ENCODE data around the gene PIM1.
"Not testable (repeated sequence)": the region's sequence is repeated elsewhere in the genome, so short reads cannot be mapped to it uniquely, and the experiment has no call there.

Gene PIM1

GRCh38 chr6:37192666-37193065 is 22.7 kb downstream of the PIM1 start:
- no peak for DNase-seq (ENCODE audit: low read depth)
- no peak overlapping the region for H3K4me3 ChIP-seq (ENCODE audit: control insufficient read depth, low read depth, low read length)
- no peak for TF ChIP-seq CTCF (IDR thresholded peaks at IDR 0.05; ENCODE audit: control insufficient read depth, insufficient read depth, low read depth, low read length, missing control alignments)

GRCh38 chr6:37194886-37195285 is 24.9 kb downstream of the PIM1 start:
- not testable (repeated sequence) for H3K4me3 ChIP-seq (ENCODE audit: control insufficient read depth, low read depth, low read length); DNase-seq (ENCODE audit: low read depth)

GRCh38 chr6:37196451-37196850 is 26.5 kb downstream of the PIM1 start:
- not testable (repeated sequence) for DNase-seq (ENCODE audit: low read depth); H3K4me3 ChIP-seq (ENCODE audit: control insufficient read depth, low read depth, low read length)

GRCh38 chr6:37200085-37200484 is 30.1 kb downstream of the PIM1 start:
- DNase-seq (ENCODE audit: low read depth) = no peak
- TF ChIP-seq CTCF (IDR thresholded peaks at IDR 0.05; ENCODE audit: control insufficient read depth, insufficient read depth, low read depth, low read length, missing control alignments) = no peak
- no peak overlapping the region for H3K4me3 ChIP-seq (ENCODE audit: control insufficient read depth, low read depth, low read length)

GRCh38 chr6:37201726-37202125 is 31.8 kb downstream of the PIM1 start:
- no peak for DNase-seq (ENCODE audit: low read depth)
- no peak overlapping the region for H3K4me3 ChIP-seq (ENCODE audit: control insufficient read depth, low read depth, low read length)
- TF ChIP-seq CTCF (IDR thresholded peaks at IDR 0.05; ENCODE audit: control insufficient read depth, insufficient read depth, low read depth, low read length, missing control alignments) = no peak

- DNase-seq (ENCODE audit: low read depth) = no peak
- no peak overlapping the region for H3K4me3 ChIP-seq (ENCODE audit: control insufficient read depth, low read depth, low read length)
- TF ChIP-seq CTCF (IDR thresholded peaks at IDR 0.05; ENCODE audit: control insufficient read depth, insufficient read depth, low read depth, low read length, missing control alignments) = no peak
Observed at GRCh38 chr6:37202788-37203491, 33.0 kb downstream of the PIM1 start.

GRCh38 chr6:37204014-37204751 is 34.2 kb downstream of the PIM1 start:
- H3K4me3 ChIP-seq (ENCODE audit: control insufficient read depth, low read depth, low read length) = no peak overlapping the region
- no peak for TF ChIP-seq CTCF (IDR thresholded peaks at IDR 0.05; ENCODE audit: control insufficient read depth, insufficient read depth, low read depth, low read length, missing control alignments)
- DNase-seq (ENCODE audit: low read depth) = no peak

All from AG09309 (cell line).